Spleen (tissue), 7 donors: ENCODE results near the gene CARTPT.

ENCODE experiments used
- POLR2A ChIP-seq, 3 donors: fragments of 450-650 bp; IDR thresholded peaks; one replicate each; pipeline ENCODE4 v1.5.1; 2017; ENCODE audit warnings: antibody characterized with exemption in 3 of 3, mild to moderate bottlenecking in 1 of 3
- POLR2AphosphoS5 ChIP-seq, 3 donors: sonication (generic); formaldehyde crosslinking; IDR thresholded peaks; one replicate each; pipeline ENCODE4 v1.5.1; 2017; ENCODE audit warnings: antibody characterized with exemption in 3 of 3
- TF ChIP-seq, protein P1 (sequence below), 11 experiments: fragments of 200-600 bp in 7 of 11; fragments of 450-650 bp in 4 of 11; sonication (generic) in 4 of 11; IDR thresholded peaks in 8 of 11; conservative IDR thresholded peaks in 3 of 11; 1 replicate in 7 of 11; 2 replicates in 4 of 11; pipeline versions ENCODE4 v1.4.0 to v1.8.0; 2016 to 2021; ENCODE audit warnings: antibody characterized with exemption in 11 of 11, inconsistent platforms in 4 of 11, mild to moderate bottlenecking in 1 of 11
- donor health status: DM: no; HTN: no; CAD: no; lungs with moderate emphysema.
- donor health status: DM: no; HTN: no; CAD: no.
- donor health status: DM: no; HTN: no; CAD: no.

DNA sequence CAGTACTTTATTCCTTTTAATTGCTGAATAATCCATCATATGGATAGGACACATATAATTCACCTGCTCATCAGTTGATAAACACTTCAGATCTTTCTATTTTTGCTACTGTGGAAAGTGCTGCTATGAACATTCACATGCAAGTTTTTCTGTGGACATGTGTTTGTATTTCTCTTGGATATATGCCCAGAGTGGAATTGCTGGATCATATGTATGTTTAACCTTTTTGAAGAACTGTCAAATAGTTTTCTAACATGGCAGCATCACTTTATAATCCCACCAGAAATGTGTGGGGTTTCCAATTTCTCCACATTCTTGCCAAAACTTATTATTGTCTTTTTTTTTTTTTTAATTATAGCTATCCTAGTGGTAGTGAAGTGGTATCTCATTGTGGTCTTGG, 15.1 kb downstream of the CARTPT start:
- no peak for TF ChIP-seq POLR2A (IDR thresholded peaks at IDR 0.05)
- TF ChIP-seq, protein P1, sequence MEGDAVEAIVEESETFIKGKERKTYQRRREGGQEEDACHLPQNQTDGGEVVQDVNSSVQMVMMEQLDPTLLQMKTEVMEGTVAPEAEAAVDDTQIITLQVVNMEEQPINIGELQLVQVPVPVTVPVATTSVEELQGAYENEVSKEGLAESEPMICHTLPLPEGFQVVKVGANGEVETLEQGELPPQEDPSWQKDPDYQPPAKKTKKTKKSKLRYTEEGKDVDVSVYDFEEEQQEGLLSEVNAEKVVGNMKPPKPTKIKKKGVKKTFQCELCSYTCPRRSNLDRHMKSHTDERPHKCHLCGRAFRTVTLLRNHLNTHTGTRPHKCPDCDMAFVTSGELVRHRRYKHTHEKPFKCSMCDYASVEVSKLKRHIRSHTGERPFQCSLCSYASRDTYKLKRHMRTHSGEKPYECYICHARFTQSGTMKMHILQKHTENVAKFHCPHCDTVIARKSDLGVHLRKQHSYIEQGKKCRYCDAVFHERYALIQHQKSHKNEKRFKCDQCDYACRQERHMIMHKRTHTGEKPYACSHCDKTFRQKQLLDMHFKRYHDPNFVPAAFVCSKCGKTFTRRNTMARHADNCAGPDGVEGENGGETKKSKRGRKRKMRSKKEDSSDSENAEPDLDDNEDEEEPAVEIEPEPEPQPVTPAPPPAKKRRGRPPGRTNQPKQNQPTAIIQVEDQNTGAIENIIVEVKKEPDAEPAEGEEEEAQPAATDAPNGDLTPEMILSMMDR (IDR thresholded peaks at IDR 0.05 in 8 of 11, conservative IDR thresholded peaks at IDR 0.05 in 3 of 11) = no peak
- no peak for TF ChIP-seq POLR2AphosphoS5 (IDR thresholded peaks at IDR 0.05)
